ENCODE measurements around the gene MAPK9. TPM values are rescaled to one million over a fixed set of nuclear protein-coding genes. Genes with fewer than 3 reads are reported as not detected.
"Not testable (repeated sequence)": the region's sequence is repeated elsewhere in the genome, so short reads cannot be mapped to it uniquely, and the experiment has no call there.

Gene MAPK9
- total RNA-seq, 2 donors from 2014 or later, result 46.4 to 50.2 TPM

DNA sequence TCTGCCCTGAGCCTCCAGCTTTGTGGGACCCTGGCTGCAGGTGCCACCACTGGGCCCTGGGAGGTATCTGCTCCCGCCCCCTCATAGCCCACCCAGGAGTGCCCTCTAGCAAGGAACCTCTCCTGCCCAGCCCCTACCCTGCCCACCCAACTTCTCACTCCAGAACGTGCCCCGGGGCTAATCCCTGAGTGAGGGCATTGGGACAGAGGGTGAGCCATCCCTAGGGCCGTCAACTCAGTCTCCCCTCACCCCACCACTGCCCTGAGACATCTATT lies 80.2 kb downstream of the MAPK9 start:
- TF ChIP-seq, protein P1, sequence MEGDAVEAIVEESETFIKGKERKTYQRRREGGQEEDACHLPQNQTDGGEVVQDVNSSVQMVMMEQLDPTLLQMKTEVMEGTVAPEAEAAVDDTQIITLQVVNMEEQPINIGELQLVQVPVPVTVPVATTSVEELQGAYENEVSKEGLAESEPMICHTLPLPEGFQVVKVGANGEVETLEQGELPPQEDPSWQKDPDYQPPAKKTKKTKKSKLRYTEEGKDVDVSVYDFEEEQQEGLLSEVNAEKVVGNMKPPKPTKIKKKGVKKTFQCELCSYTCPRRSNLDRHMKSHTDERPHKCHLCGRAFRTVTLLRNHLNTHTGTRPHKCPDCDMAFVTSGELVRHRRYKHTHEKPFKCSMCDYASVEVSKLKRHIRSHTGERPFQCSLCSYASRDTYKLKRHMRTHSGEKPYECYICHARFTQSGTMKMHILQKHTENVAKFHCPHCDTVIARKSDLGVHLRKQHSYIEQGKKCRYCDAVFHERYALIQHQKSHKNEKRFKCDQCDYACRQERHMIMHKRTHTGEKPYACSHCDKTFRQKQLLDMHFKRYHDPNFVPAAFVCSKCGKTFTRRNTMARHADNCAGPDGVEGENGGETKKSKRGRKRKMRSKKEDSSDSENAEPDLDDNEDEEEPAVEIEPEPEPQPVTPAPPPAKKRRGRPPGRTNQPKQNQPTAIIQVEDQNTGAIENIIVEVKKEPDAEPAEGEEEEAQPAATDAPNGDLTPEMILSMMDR (IDR thresholded peaks at IDR 0.05), result no peak
- Histone ChIP-seq H3K27ac (no peak overlapping the region), H3K4me1 (no peaks in the 10 kb centered on the region), H3K27me3 (peaks cover 14% of the 10 kb centered on the region), H3K36me3 (no peaks in the 10 kb centered on the region), H3K9ac (ENCODE audit: low read depth in 2 of 2, low read length in 2 of 2) (no peak overlapping the region), H3K4me3 (no peak overlapping the region), H3K9me3 (no peaks in the 10 kb centered on the region)
- intact Hi-C loops (cut with DNase I), result no loop called here
- DNase-seq, result no peak

DNA sequence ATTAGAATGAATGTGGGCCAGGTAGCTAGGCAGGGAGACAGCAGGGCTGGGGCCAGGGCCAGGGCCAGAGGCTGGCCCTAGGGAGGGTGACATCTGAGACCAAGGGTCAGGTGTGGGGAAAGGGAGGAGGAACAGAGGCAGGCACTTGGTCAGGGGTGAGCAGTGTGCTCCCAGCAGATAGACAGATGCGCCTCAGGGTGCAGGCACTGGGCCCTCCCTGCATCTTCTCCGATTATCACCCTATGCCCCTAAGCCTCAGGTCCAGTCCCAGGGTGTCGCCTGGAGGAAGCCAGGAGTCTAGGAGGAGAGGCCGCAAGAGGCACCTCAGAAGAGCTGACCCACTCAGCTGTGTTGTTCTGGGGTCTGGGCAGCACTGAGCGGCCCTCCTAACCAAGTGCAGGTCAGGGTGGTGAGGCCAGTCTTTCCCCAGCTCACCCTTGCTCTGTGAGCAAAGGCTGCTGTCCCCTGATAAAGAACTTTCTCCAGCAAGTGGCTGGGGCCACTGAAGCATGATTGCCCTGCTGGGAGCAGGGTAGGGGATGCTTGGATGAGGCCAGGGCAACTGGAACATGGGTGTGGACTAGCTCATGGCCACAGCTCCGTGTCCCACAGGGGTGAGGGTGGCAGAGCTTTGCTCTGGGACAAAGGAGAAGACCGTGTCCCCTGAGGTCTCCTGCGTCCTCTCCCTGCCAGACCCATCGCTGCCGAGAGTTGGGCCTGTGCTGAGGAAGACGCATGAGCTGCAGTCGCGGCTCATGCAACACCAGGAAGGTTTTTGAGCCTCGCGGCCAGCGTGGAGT lies 80.7 kb downstream of the MAPK9 start:
- H3K27me3 ChIP-seq, result peaks cover 14% of the 10 kb centered on the region
- no peak overlapping the region for H3K4me3 ChIP-seq
- H3K9ac ChIP-seq (ENCODE audit: low read depth in 2 of 2, low read length in 2 of 2), result no peak overlapping the region
- no peak for DNase-seq
- no peaks in the 10 kb centered on the region for H3K36me3 ChIP-seq
- H3K9me3 ChIP-seq, result no peaks in the 10 kb centered on the region
- no peak overlapping the region for H3K27ac ChIP-seq
- H3K4me1 ChIP-seq, result no peaks in the 10 kb centered on the region
- intact Hi-C loops (cut with DNase I), result no loop called here
- TF ChIP-seq, protein P1 (IDR thresholded peaks at IDR 0.05), result no peak

DNA sequence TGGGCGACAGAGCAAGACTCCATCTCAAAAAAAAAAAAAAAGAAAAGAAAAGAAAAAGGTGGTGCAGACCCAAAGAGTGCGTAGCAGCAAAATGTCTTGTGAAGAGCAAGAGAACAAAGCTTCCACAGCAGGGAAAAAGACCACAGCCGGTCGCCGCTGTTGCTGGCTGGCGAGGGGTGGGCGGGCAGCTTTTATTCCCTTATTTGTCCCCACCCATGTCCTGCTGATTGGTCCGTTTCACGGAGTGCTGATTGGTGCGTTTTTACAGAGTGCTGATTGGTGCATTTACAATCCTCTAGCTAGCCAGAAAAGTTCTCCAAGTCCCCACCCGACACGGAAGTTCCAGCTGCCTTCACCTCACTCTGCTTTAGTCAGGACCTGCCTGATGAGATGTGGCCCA lies 81.8 kb downstream of the MAPK9 start:
- H3K27me3 ChIP-seq, result peaks cover 14% of the 10 kb centered on the region
- H3K9me3 ChIP-seq; intact Hi-C loops (cut with DNase I); H3K4me3 ChIP-seq; H3K4me1 ChIP-seq; DNase-seq; H3K9ac ChIP-seq (ENCODE audit: low read depth in 2 of 2, low read length in 2 of 2); H3K36me3 ChIP-seq; H3K27ac ChIP-seq: not testable (repeated sequence)

GRCh38 chr5:180209137-180209581 lies 82.7 kb downstream of the MAPK9 start, which contains the start of gene RASGEF1C:
TSS of gene RASGEF1C (minus strand) at chr5:180209211. CDS start at chr5:180138052, 71,159 bp downstream.
- no peak within 1 kb of the TSS for H3K27ac ChIP-seq
- peaks cover 14% of the 10 kb centered on the region for H3K27me3 ChIP-seq
- peak; percentile 59 for DNase-seq
- TF ChIP-seq, protein P1 (IDR thresholded peaks at IDR 0.05), result no peak
- H3K36me3 ChIP-seq, result no peaks in the 10 kb centered on the region
- no peaks in the 10 kb centered on the region for H3K9me3 ChIP-seq
- H3K9ac ChIP-seq (ENCODE audit: low read depth in 2 of 2, low read length in 2 of 2), result no peak within 1 kb of the TSS
- no peaks in the 10 kb centered on the region for H3K4me1 ChIP-seq
- intact Hi-C loops (cut with DNase I), result loop anchor here (10.0 kb wide), 1 partner anchor 106 kb away; no protein-coding TSS in a partner anchor
- H3K4me3 ChIP-seq, result peak within 1 kb of the TSS; percentile 29

DNA sequence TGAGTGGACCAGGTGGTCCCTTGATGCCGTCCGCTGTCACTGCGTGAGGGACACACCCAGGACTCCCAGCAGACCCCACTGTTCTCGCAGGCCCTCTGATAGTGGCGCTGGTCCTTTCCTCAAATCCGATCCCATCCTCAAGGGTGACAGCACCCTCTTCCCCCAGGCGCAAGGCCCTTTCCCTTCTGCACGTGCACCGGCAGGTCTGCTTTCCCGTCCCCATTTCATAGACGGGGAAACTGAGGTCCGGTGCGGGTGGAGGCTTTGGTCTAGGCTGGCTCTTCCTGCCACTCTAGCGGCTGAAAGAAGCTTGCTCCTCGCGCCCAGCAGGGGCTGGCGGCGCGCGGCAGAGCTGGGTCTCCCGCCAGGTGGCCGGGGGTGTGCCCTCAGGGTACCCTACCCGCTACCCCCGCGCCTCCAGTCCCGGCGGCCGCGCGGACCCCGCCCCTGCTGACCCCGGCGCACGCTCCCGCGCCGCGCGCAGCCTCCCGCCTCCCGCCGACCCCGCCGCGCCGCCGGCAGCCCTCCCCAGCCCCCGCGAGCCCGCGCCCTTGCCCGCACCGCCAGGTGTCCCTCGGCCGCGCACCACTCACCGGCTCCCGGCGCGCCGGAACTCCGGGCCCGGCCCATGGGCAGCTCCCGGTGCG lies 83.3 kb downstream of the MAPK9 start:
- no peaks in the 10 kb centered on the region for H3K9me3 ChIP-seq
- no peak overlapping the region for H3K27ac ChIP-seq
- intact Hi-C loops (cut with DNase I), result loop anchor here (10.0 kb wide), 1 partner anchor 106 kb away; no protein-coding TSS in a partner anchor
- DNase-seq, result no peak
- TF ChIP-seq, protein P1 (IDR thresholded peaks at IDR 0.05), result no peak
- H3K27me3 ChIP-seq, result peaks cover 14% of the 10 kb centered on the region
- no peak overlapping the region for H3K9ac ChIP-seq (ENCODE audit: low read depth in 2 of 2, low read length in 2 of 2)
- no peaks in the 10 kb centered on the region for H3K4me1 ChIP-seq
- H3K36me3 ChIP-seq, result no peaks in the 10 kb centered on the region
- peak overlapping the region; percentile 29 for H3K4me3 ChIP-seq

DNA sequence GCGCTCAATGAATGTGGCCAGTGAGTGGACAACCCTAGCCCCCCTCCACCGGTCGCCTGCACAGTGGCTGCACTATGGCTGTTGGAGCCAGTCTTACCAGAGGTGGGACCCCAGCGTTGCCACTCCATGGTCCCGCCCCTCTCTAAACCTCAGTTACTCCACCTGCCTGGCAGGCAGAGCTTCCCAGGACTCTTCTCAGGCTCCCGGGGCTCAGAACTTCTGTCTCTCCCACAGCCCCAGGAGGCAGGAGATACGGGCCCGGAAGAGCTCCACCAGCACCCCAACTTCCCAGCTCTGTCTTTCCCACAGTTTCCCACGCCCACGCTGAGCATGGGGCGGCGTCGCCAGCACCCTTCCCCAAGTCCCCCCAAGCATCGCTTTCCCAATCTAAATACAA lies 83.8 kb downstream of the MAPK9 start:
- peaks cover 14% of the 10 kb centered on the region for H3K27me3 ChIP-seq
- TF ChIP-seq, protein P1 (IDR thresholded peaks at IDR 0.05), result no peak
- no peak overlapping the region for H3K4me3 ChIP-seq
- H3K4me1 ChIP-seq, result no peaks in the 10 kb centered on the region
- no peak overlapping the region for H3K9ac ChIP-seq (ENCODE audit: low read depth in 2 of 2, low read length in 2 of 2)
- intact Hi-C loops (cut with DNase I), result loop anchor here (10.0 kb wide), 1 partner anchor 107 kb away; no protein-coding TSS in a partner anchor
- no peaks in the 10 kb centered on the region for H3K36me3 ChIP-seq
- no peaks in the 10 kb centered on the region for H3K9me3 ChIP-seq
- DNase-seq, result no peak
- no peak overlapping the region for H3K27ac ChIP-seq
